ENCODE results near the gene CARMIL1. TPM values are rescaled to one million over a fixed set of nuclear protein-coding genes. Genes with fewer than 3 reads are reported as not detected.

CARMIL1 gene
- total RNA-seq, 1 donor from 2014 or later, result 11.8 TPM

DNA sequence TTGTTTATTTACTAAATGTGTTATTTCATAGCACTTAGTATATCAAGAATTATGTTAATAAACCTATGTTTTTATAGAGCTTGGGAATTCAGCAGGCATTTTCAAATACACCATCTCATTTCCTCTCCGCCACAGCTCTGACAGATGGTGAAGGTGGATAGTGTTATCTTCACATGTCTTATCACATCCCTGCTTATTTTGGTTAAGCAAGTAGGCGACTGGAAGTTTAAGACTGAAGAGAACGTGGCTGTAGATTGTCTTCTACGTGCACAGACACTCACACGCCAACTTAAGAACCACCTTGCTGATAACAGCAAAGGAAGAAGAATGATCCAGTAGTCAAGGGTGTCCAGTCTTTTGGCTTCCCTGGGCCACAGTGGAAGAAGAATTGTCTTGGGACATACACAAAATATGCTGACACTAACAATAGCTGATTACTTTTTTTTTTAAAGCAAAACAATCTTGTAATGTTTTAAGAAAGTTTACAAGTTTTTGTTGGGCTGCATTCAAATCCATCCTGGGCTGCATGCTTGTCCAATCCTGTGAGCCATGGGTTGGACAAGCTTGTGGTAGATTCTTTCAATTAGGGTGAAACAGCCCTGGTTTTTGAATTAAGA is 329.5 kb downstream of the CARMIL1 start:
- Mint-ChIP-seq H3K4me1 (ENCODE audit: unreplicated experiment) (no peaks in the 10 kb centered on the region), H3K36me3 (no peaks in the 10 kb centered on the region), H3K27me3 (no peaks in the 10 kb centered on the region), H3K27ac (no peak overlapping the region), H3K9me3 (no peaks in the 10 kb centered on the region), H3K4me3 (no peak overlapping the region)
- no peak for DNase-seq (ENCODE audit: extremely low spot score, unreplicated experiment)
- TF ChIP-seq, protein P1, sequence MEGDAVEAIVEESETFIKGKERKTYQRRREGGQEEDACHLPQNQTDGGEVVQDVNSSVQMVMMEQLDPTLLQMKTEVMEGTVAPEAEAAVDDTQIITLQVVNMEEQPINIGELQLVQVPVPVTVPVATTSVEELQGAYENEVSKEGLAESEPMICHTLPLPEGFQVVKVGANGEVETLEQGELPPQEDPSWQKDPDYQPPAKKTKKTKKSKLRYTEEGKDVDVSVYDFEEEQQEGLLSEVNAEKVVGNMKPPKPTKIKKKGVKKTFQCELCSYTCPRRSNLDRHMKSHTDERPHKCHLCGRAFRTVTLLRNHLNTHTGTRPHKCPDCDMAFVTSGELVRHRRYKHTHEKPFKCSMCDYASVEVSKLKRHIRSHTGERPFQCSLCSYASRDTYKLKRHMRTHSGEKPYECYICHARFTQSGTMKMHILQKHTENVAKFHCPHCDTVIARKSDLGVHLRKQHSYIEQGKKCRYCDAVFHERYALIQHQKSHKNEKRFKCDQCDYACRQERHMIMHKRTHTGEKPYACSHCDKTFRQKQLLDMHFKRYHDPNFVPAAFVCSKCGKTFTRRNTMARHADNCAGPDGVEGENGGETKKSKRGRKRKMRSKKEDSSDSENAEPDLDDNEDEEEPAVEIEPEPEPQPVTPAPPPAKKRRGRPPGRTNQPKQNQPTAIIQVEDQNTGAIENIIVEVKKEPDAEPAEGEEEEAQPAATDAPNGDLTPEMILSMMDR (conservative IDR thresholded peaks at IDR 0.05), result no peak

DNA sequence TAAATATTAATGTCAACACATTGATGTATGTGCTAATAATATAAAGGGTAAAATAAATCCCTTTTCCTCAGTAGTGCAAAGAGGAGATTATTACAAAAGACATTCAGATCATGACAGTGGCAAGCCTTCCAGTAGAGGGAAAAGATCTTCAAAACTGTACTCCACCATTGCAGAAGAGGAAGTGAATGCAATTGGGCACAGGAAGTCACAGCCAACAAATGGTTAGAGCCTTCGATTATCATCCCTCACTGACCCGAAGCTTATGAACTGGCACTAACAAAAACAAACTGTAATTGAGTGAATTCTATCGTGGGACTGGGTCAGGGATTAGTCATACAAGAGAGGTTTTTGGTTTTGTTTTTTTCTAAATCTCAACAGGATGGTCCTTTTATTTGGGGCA is 333.5 kb downstream of the CARMIL1 start:
- DNase-seq (ENCODE audit: extremely low spot score, unreplicated experiment), result no peak
- no peaks in the 10 kb centered on the region for H3K9me3 Mint-ChIP-seq
- H3K27ac Mint-ChIP-seq, result no peak overlapping the region
- H3K27me3 Mint-ChIP-seq, result no peaks in the 10 kb centered on the region
- TF ChIP-seq, protein P1 (conservative IDR thresholded peaks at IDR 0.05), result no peak
- H3K4me1 Mint-ChIP-seq (ENCODE audit: unreplicated experiment), result no peaks in the 10 kb centered on the region
- H3K36me3 Mint-ChIP-seq, result no peaks in the 10 kb centered on the region
- H3K4me3 Mint-ChIP-seq, result no peak overlapping the region

DNA sequence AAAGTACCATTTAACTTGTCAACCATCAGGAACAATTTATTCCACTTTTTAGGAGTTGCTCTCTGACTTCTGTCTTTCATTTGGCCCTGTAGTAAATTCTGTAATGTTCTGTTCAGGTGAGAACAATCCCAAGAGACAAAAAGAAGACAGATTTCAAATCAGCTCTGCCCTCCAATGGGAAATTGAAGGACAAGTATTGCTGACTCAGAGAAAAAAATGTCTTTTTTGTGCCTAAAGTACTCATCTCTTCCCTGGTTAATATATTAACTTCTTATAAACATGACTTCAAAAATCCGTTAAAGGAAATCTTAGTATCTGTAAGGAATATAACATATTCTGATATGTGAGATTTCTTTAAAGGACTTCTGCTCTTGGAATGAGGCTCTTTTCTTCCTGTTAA is 334.2 kb downstream of the CARMIL1 start:
- Mint-ChIP-seq H3K9me3 (no peaks in the 10 kb centered on the region), H3K4me1 (ENCODE audit: unreplicated experiment) (no peaks in the 10 kb centered on the region), H3K27ac (no peak overlapping the region), H3K4me3 (no peak overlapping the region), H3K36me3 (no peaks in the 10 kb centered on the region), H3K27me3 (no peaks in the 10 kb centered on the region)
- TF ChIP-seq, protein P1 (conservative IDR thresholded peaks at IDR 0.05), result no peak
- DNase-seq (ENCODE audit: extremely low spot score, unreplicated experiment), result no peak

DNA sequence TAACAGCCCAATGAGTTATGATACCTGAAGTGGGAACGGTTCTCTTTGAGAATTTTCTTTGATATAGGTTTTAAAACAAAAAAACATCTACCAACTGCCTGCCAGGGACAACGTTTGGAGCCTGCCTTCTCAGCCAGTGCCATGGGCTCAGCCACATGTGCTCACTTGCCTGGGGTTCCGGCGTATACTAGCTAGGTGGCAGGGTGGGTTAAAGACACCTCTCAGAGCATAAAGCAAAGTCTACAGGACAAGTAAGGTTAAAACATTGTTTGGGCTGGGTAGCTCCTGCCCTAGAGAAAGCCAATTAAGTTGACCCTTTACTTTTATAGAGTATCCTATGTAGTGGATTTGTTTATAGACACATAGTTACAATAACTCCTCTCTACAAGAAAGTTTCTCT is 334.9 kb downstream of the CARMIL1 start:
- H3K4me3 Mint-ChIP-seq, result no peak overlapping the region
- H3K9me3 Mint-ChIP-seq, result no peaks in the 10 kb centered on the region
- no peaks in the 10 kb centered on the region for H3K27me3 Mint-ChIP-seq
- TF ChIP-seq, protein P1 (conservative IDR thresholded peaks at IDR 0.05), result no peak
- H3K4me1 Mint-ChIP-seq (ENCODE audit: unreplicated experiment), result no peaks in the 10 kb centered on the region
- H3K36me3 Mint-ChIP-seq, result no peaks in the 10 kb centered on the region
- H3K27ac Mint-ChIP-seq, result no peak overlapping the region
- DNase-seq (ENCODE audit: extremely low spot score, unreplicated experiment), result no peak

DNA sequence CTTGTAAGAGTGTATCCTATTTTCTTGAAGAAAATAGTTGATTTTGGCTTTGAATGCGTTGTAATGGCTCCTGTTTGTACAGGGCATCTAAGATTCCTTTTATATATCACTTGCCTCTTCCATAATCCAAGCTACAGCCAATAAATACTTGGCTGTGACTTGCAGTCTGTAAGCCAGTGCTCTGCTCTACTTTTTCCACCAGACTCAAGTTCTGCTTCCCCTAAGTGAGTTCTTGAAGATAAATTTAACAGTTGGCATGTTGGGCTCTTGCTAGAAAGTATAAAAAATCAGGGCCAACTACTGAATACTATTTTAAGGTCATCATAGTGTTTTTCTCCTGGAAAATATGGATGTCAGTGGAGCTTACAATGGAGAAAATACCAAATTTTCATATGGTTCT is 336.3 kb downstream of the CARMIL1 start:
- Mint-ChIP-seq H3K27ac (no peak overlapping the region), H3K36me3 (no peaks in the 10 kb centered on the region), H3K4me3 (no peak overlapping the region), H3K27me3 (no peaks in the 10 kb centered on the region), H3K4me1 (ENCODE audit: unreplicated experiment) (no peaks in the 10 kb centered on the region), H3K9me3 (no peaks in the 10 kb centered on the region)
- DNase-seq (ENCODE audit: extremely low spot score, unreplicated experiment), result no peak
- TF ChIP-seq, protein P1 (conservative IDR thresholded peaks at IDR 0.05), result no peak

DNA sequence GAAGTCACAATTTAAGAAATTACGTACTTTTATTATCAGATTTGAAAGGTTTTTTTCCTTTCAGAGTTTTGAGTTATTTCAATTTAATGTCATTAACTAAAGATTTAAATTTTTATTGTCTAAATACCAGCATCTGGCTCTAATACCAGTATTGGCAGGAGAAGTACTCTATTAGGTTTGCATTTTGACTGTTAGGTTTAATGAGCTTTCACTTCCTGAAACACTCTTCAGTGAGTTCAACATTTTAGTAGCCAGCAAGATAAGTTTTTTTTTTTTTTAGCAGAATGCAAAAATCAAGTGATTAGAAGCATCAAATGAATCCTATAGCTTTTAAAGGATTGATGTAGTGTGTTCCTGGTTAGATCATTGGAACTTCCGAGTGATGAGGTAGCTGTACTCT is 338.8 kb downstream of the CARMIL1 start:
- Mint-ChIP-seq H3K4me3 (no peak overlapping the region), H3K36me3 (no peaks in the 10 kb centered on the region), H3K27ac (no peak overlapping the region), H3K4me1 (ENCODE audit: unreplicated experiment) (no peaks in the 10 kb centered on the region), H3K27me3 (no peaks in the 10 kb centered on the region), H3K9me3 (no peaks in the 10 kb centered on the region)
- DNase-seq (ENCODE audit: extremely low spot score, unreplicated experiment), result no peak
- TF ChIP-seq, protein P1 (conservative IDR thresholded peaks at IDR 0.05), result no peak

Data from type B pancreatic cell (in vitro differentiated cells).